GM12801 (cell line): ENCODE measurements around the gene PHF10.

ENCODE experiments used
- TF ChIP-seq, protein P1 (sequence below): IDR thresholded peaks from one replicate; pipeline ENCODE4 v1.5.1; 2011; ENCODE audit warnings: control low read depth; ENCODE audit not compliant: insufficient read length; ENCODE audit errors: extremely low read depth

The PHF10 gene

DNA sequence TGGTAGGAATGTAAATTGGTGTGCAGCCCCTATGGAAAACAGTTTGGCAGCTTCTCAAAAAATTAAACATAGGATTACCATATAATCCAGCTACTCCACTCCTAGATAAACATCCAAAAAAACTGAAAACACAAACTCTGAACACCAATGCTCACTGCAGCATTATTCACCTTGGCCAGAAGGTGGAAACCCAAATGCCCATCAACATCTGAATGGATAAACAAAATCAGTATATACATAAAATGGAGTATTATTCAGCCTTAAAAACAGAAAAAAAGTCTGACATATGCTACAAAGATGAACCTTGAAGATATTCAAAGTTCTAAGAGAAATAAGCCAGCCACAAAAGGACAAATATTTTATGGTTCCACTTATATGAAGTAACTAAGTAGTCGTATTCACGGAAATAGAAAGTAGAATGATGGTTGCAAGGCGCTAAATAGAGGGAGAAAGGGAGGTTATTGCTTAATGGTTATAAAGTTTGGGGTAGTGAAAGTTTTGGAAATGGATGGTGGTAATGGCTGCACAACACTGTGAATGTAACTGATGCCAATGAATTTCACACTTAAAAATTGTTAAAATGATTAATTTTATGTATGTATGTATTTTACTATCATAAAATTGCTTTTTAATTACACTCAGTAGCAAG is 4.0 kb downstream of the PHF10 start:
- TF ChIP-seq, protein P1, sequence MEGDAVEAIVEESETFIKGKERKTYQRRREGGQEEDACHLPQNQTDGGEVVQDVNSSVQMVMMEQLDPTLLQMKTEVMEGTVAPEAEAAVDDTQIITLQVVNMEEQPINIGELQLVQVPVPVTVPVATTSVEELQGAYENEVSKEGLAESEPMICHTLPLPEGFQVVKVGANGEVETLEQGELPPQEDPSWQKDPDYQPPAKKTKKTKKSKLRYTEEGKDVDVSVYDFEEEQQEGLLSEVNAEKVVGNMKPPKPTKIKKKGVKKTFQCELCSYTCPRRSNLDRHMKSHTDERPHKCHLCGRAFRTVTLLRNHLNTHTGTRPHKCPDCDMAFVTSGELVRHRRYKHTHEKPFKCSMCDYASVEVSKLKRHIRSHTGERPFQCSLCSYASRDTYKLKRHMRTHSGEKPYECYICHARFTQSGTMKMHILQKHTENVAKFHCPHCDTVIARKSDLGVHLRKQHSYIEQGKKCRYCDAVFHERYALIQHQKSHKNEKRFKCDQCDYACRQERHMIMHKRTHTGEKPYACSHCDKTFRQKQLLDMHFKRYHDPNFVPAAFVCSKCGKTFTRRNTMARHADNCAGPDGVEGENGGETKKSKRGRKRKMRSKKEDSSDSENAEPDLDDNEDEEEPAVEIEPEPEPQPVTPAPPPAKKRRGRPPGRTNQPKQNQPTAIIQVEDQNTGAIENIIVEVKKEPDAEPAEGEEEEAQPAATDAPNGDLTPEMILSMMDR: no peak

DNA sequence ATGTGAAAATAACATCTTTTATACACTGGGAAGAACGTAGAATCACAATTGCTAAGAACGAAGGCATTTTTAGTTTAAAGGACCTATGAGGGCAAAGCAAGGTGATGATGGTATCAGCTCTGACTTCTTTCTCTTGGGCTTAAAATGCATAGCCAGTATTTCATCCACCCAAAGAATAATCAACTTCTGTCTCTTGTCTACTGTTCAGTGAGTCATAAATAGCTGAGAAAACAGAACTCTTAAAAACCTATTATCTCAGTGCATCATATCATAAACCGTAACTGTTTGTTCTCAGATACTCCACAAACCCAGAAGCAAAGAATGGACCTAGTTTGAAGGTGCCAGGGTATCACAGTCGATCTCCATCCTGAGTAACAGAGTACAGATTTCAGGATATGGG is 5.2 kb downstream of the PHF10 start:
- TF ChIP-seq, protein P1: no peak

DNA sequence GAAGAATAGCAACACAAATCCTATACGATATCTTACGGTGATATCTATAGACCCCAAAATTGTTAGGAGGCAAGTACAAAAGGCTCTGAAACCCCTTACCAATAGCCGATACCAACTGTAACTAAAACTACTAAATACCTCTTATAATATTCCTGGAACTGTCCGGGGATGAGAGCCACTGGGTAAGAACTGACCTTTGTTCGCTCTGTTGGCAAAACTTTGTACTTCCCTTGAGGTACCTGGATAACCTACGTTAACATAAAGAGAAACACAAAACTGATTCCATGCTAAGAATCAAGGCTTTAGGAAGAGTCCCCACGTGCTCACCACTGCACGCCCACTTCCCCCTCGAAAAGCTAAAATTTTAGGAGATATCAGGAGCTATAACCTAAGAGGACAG is 9.7 kb downstream of the PHF10 start:
- TF ChIP-seq, protein P1: no peak

DNA sequence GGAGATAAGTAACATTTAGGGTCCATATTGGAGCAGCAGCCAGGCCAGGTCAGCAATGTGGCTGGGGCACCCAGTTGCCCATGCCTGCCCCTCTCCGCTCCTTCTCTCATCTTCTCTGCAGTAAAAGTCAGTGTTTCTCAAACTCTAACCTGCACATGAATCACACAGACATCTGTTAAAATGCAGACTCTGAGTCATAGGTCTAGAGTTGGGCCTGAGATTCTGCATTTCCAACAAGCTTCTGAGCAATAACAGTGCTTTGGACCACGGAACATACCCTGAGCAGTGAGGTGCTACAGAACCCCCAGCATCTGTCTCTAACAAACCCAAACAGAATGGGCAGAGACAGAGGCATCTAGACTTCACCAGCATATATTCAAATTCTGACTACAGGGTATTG is 10.1 kb downstream of the PHF10 start:
- TF ChIP-seq, protein P1: no peak

DNA sequence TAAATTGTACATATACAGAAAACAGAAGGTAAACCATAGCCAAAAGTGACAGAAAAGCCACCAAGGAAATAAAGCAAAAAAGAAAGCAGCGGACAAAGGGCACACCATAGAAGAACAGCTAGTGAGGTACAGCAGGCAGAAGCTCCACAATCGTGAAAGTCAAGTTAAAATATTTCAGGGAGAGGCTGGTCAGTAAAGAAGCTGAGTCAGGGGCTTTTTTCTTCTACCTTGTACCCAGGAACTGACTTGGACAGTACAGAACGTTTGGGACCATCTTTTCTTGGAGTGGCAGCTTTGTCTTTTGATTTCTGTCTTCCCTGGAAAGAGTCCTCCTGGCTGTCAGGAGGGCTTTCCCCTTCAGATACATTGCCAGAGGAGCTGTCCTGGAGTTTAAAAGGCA is 14.3 kb downstream of the PHF10 start:
- TF ChIP-seq, protein P1: no peak

DNA sequence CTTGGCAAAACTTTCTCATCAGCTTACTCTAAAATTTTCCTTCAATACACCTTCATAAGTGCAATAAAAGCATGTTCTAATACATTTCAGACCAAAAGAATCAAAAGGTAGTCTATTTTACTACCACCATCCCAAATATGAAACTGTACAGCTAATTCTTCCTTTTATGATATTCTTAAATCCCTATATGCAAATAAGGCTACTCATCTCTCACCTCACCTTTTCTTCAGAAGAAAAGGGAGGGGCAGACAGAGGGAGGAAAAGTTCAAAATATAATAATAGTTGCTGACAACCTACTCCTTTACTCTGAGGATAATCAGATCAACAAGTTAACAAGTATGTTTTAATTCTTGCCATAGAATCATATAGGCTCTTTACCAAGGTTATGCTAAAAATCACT is 15.0 kb downstream of the PHF10 start:
- TF ChIP-seq, protein P1: no peak

- TF ChIP-seq, protein P1: no peak
Observed at GRCh38 chr6:169707772-169708171, 16.5 kb downstream of the PHF10 start.
